Measurements from ENCODE around the gene UBE2E2.

Gene UBE2E2

DNA sequence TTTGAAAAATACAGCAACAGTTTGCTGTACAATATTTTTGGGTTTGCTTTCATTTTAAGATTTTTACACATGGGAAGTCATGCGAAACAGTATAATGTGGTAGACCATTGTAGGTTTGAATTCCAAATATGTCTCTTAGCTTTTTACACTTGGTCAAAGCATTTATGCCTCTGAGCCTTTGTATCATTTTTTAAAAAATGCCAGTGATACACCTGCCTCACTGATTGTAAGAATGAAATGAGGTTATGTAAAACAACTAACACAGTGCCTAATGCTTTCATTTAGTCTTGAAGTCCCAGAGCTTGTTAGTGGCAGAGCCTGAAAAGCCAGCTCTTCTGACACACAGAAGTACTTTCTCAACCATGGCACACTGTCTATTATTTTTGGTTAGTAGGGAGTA, 202.0 kb downstream of the UBE2E2 start:
- Histone ChIP-seq H3K4me1 (ENCODE audit: insufficient read depth, low read length) (peaks cover 29% of the 10 kb centered on the region), H3K27me3 (ENCODE audit: insufficient read depth, low read length) (no peaks in the 10 kb centered on the region), H3K27ac (ENCODE audit: low read length) (no peak overlapping the region), H3K9me3 (ENCODE audit: insufficient read depth, low read depth, low read length) (no peaks in the 10 kb centered on the region), H3K36me3 (ENCODE audit: insufficient read depth, low read depth, low read length) (no peaks in the 10 kb centered on the region), H3K9ac (ENCODE audit: low read depth, low read length) (no peak overlapping the region), H3K4me3 (ENCODE audit: low read length) (no peak overlapping the region)

DNA sequence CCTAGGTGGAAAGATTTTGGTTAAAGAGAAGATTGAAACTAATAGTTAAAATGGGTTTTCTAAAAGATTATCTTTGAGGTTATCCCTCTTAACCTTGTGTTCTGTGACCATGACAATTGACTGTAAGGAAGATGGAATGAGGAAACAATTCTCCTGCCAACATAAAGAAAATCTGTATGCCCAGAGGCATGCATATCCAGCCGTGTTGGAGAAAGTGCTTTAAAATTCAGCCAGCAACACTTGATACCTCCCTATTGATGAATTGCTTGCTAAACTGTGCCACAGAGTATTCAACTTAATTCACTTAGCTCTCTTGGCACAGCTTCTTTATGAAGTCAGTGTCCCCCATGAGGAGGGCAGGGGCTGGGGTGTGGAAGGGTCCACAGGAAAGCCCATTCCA, 203.5 kb downstream of the UBE2E2 start:
- Histone ChIP-seq H3K4me3 (ENCODE audit: low read length) (no peak overlapping the region), H3K9me3 (ENCODE audit: insufficient read depth, low read depth, low read length) (no peaks in the 10 kb centered on the region), H3K27me3 (ENCODE audit: insufficient read depth, low read length) (no peaks in the 10 kb centered on the region), H3K9ac (ENCODE audit: low read depth, low read length) (no peak overlapping the region), H3K4me1 (ENCODE audit: insufficient read depth, low read length) (peaks cover 26% of the 10 kb centered on the region), H3K36me3 (ENCODE audit: insufficient read depth, low read depth, low read length) (no peaks in the 10 kb centered on the region), H3K27ac (ENCODE audit: low read length) (no peak overlapping the region)

DNA sequence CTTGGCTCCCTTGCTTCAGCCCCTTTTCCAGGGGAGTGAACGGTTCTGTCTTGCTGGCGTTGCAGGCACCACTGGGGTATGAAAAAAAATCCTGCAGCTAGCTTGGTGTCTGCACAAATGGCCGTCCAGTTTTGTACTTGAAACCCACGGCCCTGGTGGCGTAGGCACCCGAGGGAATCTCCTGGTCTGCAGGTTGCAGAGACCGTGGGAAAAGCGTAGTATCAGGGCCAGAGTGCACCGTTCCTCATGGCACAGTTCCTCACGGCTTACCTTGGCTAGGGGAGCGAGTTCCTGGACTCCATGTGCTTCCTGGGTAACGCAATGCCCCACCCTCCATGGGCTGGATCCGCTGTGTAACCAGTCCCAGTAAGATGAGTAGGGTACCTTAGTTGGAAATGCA, 214.9 kb downstream of the UBE2E2 start:
- H3K4me3 ChIP-seq (ENCODE audit: low read length) = no peak overlapping the region
- H3K36me3 ChIP-seq (ENCODE audit: insufficient read depth, low read depth, low read length) = no peaks in the 10 kb centered on the region
- no peaks in the 10 kb centered on the region for H3K9me3 ChIP-seq (ENCODE audit: insufficient read depth, low read depth, low read length)
- H3K4me1 ChIP-seq (ENCODE audit: insufficient read depth, low read length) = peaks cover 3% of the 10 kb centered on the region; the same call in 1 of the 2 replicates
- H3K9ac ChIP-seq (ENCODE audit: low read depth, low read length) = no peak overlapping the region
- no peak overlapping the region for H3K27ac ChIP-seq (ENCODE audit: low read length)
- no peaks in the 10 kb centered on the region for H3K27me3 ChIP-seq (ENCODE audit: insufficient read depth, low read length)

DNA sequence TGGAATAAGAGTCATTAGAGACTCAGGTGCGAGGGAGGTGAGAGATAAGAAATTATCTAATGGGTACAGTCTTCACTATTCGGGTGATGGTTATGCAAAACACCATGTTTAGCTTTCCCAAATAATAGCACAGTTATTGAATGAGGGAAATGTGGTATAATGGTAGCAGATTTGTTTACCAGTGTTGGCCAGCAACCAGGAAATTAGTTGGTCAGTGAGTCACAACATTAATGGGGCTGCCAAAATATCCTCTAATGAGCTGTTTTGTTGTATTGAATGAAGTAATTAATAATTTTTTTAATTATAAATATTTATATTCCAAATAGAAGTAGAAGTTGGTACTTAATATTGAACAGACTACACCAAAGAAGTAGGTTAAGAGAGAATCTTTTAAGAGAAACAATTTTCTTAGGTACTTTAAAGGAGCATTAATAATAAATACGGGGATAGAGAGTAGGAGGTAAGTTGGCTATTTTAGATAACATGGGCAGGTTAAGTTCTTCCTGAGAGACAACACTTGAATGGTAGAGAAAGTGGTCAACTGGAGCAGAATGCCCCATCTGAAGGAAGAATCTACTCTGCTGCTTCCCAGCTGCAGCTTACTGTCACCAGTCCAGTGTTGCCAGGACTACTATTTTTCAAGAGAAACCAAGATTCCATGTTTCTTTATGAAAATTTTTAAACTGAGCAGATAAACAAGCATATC, 218.8 kb downstream of the UBE2E2 start:
- no peak overlapping the region for H3K9ac ChIP-seq (ENCODE audit: low read depth, low read length)
- H3K27ac ChIP-seq (ENCODE audit: low read length) = no peak overlapping the region
- no peaks in the 10 kb centered on the region for H3K9me3 ChIP-seq (ENCODE audit: insufficient read depth, low read depth, low read length)
- H3K36me3 ChIP-seq (ENCODE audit: insufficient read depth, low read depth, low read length) = no peaks in the 10 kb centered on the region
- H3K4me1 ChIP-seq (ENCODE audit: insufficient read depth, low read length) = peaks cover 7% of the 10 kb centered on the region; the same call in 1 of the 2 replicates
- no peak overlapping the region for H3K4me3 ChIP-seq (ENCODE audit: low read length)
- no peaks in the 10 kb centered on the region for H3K27me3 ChIP-seq (ENCODE audit: insufficient read depth, low read length)

DNA sequence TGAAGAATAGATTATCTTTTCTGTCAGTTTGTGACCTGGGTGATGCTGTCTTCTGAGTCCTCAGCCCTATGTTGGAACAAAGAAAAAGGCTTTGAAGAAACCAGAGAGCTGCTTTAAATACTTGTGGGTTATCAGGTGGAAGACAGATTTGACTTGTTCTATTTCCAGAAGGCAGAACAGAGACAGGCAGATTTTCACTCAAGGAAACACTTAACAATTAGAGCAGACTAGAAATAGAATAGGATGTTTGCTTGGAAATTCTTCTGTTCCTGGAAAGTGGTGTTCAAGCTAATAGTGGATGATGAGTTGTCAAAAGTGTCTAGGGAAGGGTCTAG, 219.4 kb downstream of the UBE2E2 start:
- Histone ChIP-seq H3K4me1 (ENCODE audit: insufficient read depth, low read length) (peaks cover 7% of the 10 kb centered on the region; the same call in 1 of the 2 replicates), H3K9ac (ENCODE audit: low read depth, low read length) (no peak overlapping the region), H3K27me3 (ENCODE audit: insufficient read depth, low read length) (no peaks in the 10 kb centered on the region), H3K36me3 (ENCODE audit: insufficient read depth, low read depth, low read length) (no peaks in the 10 kb centered on the region), H3K9me3 (ENCODE audit: insufficient read depth, low read depth, low read length) (no peaks in the 10 kb centered on the region), H3K4me3 (ENCODE audit: low read length) (no peak overlapping the region), H3K27ac (ENCODE audit: low read length) (no peak overlapping the region)

DNA sequence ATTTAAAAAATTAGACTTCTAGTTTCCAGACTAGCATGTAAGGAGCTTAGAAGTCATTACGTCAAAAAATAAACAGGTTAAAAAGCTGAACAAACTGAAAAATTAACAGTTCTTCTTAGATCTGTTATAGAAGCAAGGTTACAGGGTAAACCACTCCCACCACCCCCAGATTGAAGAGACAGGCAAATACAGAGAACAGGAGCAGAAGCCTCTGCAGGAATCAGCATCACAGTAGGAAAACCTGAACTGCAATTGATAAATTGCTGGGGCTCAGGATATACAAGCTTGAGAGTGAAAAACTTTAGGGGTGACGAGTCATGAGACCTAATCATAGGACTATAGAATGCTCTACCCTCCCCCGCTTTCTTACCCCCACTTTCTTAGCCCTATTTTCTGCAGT, 222.3 kb downstream of the UBE2E2 start:
- H3K9me3 ChIP-seq (ENCODE audit: insufficient read depth, low read depth, low read length) = no peaks in the 10 kb centered on the region
- H3K4me3 ChIP-seq (ENCODE audit: low read length) = no peak overlapping the region
- no peak overlapping the region; the same call in 1 of the 2 replicates for H3K9ac ChIP-seq (ENCODE audit: low read depth, low read length)
- H3K27ac ChIP-seq (ENCODE audit: low read length) = no peak overlapping the region
- no peaks in the 10 kb centered on the region for H3K27me3 ChIP-seq (ENCODE audit: insufficient read depth, low read length)
- H3K4me1 ChIP-seq (ENCODE audit: insufficient read depth, low read length) = peaks cover 5% of the 10 kb centered on the region; the same call in 1 of the 2 replicates
- no peaks in the 10 kb centered on the region for H3K36me3 ChIP-seq (ENCODE audit: insufficient read depth, low read depth, low read length)

DNA sequence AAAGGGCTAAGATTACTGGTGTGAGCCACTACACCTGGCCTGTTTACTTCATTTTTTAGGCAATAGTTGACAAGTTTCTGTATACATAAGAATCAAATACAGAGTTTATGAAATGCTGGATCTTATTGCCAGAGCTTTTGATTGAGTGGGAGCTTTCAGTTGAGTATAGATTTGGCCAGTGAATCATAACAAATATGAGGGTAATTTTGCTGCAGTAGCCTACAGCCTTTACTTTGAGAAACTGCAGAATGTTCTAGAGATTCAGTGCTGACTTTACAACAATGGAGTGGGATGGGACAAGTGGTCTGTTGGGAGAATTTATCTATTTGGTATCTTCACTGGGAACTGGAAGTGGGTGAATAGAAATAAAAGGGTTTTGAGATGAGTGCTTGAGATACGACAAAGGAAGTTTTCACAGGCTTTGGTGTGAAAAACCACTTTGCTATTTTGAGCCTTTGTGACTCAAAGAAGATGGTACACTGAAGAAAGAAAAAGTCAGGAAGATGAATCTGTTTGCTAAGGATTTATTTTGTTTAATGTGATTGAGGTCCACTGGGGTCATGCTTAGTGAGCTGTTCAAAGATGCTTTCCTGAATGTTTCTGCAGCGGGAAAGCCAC, 227.8 kb downstream of the UBE2E2 start:
- Histone ChIP-seq H3K4me1 (ENCODE audit: insufficient read depth, low read length) (no peaks in the 10 kb centered on the region; the same call in 1 of the 2 replicates), H3K9ac (ENCODE audit: low read depth, low read length) (no peak overlapping the region), H3K4me3 (ENCODE audit: low read length) (no peak overlapping the region), H3K27ac (ENCODE audit: low read length) (no peak overlapping the region), H3K27me3 (ENCODE audit: insufficient read depth, low read length) (no peaks in the 10 kb centered on the region), H3K9me3 (ENCODE audit: insufficient read depth, low read depth, low read length) (no peaks in the 10 kb centered on the region), H3K36me3 (ENCODE audit: insufficient read depth, low read depth, low read length) (no peaks in the 10 kb centered on the region)

DNA sequence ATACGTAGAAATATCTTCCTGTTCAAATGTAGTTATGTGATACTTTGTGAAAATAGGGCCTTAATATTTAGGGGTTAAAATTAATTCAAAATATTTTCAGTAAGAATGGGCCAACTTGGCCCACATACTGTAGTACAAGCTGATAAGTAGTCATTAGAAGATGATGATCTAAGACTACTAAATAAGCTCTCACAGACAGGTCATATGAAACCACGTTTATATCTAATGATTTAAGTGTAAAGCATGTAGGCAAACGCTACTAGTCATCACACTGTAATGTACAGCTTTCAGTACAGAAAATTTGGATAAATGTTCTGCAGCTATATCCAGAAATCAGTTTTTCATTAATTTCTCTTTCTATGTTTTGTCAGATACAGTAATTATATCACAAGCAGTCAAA, 228.6 kb downstream of the UBE2E2 start:
- no peaks in the 10 kb centered on the region for H3K9me3 ChIP-seq (ENCODE audit: insufficient read depth, low read depth, low read length)
- H3K4me1 ChIP-seq (ENCODE audit: insufficient read depth, low read length) = peaks cover 5% of the 10 kb centered on the region
- no peak overlapping the region for H3K9ac ChIP-seq (ENCODE audit: low read depth, low read length)
- no peak overlapping the region for H3K27ac ChIP-seq (ENCODE audit: low read length)
- H3K36me3 ChIP-seq (ENCODE audit: insufficient read depth, low read depth, low read length) = no peaks in the 10 kb centered on the region
- no peak overlapping the region for H3K4me3 ChIP-seq (ENCODE audit: low read length)
- no peaks in the 10 kb centered on the region for H3K27me3 ChIP-seq (ENCODE audit: insufficient read depth, low read length)

DNA sequence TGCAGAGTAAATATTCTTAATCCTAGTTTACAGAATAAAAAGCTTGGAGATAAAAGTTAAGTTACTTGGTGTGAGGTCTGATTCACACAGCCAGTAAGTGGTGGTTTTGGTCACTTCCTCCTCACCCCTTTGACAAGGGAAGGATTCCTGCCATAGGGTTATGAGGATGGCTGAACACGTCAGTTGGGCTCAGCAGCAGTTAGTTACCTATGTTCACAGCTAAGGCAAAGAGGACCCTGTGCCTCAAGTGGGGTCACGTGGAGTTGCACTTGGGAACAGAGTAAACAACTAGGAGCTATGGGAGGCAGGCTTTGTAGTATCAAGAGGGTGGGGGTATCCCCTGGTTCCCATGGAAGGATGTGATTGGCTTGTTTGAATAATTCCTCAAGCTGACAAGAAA, 232.2 kb downstream of the UBE2E2 start:
- no peak overlapping the region for H3K27ac ChIP-seq (ENCODE audit: low read length)

DNA sequence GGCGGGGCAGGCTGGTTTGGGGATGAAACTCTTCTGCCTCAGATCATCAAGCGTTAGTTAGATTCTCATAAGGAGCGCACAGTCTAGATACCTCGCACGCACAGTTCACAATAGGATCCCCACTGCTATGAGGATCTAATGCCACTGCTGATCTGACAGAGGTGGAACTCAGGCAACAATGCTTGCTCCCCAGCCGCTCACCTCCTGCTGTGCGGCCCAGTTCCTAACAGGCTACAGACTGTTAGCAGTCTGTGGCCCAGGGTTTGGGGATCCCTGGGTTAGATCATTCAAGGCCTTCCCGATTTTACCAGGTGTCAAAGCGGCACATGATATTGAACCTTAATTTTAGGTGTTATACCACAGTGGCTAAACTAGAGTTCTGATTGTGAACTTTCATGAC, 232.8 kb downstream of the UBE2E2 start:
- H3K27me3 ChIP-seq (ENCODE audit: insufficient read depth, low read length) = no peaks in the 10 kb centered on the region
- no peaks in the 10 kb centered on the region for H3K9me3 ChIP-seq (ENCODE audit: insufficient read depth, low read depth, low read length)
- H3K9ac ChIP-seq (ENCODE audit: low read depth, low read length) = no peak overlapping the region
- H3K27ac ChIP-seq (ENCODE audit: low read length) = no peak overlapping the region
- peaks cover 13% of the 10 kb centered on the region for H3K4me1 ChIP-seq (ENCODE audit: insufficient read depth, low read length)
- H3K4me3 ChIP-seq (ENCODE audit: low read length) = no peak overlapping the region
- no peaks in the 10 kb centered on the region for H3K36me3 ChIP-seq (ENCODE audit: insufficient read depth, low read depth, low read length)

More for the DNA sequence above, 232.2 kb downstream of the UBE2E2 start:
- Histone ChIP-seq H3K36me3 (ENCODE audit: insufficient read depth, low read depth, low read length) (no peaks in the 10 kb centered on the region), H3K4me1 (ENCODE audit: insufficient read depth, low read length) (peaks cover 13% of the 10 kb centered on the region), H3K27me3 (ENCODE audit: insufficient read depth, low read length) (no peaks in the 10 kb centered on the region), H3K9me3 (ENCODE audit: insufficient read depth, low read depth, low read length) (no peaks in the 10 kb centered on the region), H3K4me3 (ENCODE audit: low read length) (no peak overlapping the region), H3K9ac (ENCODE audit: low read depth, low read length) (no peak overlapping the region)

DNA sequence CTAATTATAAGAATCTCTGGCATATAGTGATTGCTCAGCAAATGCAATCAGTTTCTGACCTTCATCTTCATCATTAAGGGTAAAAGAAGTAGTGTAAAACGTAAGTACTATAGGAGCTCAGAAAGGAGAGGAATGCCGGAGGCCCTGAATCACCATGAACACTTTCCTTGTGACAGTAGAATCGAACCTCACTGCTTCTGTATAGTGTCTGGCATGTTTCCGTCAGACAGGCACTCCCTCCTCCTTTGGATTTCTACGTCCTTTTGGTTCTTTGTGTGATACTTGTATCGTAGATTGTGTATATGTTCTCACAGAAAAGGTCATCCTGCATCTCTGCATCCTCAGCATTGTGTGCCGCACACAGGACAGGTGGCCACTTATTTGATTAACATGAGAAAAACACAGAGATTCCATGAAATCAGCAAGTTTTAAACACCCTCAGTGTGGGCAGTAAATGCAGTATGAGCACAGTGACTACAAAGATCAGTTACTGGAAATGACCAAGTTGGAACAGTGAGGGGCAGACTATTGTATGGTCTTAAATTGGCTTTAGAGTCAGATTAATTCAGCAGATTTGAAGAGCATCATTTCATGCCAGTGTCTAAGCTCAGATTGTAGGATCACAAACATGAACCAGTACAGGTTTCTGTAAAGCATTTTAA, 234.5 kb downstream of the UBE2E2 start:
- Histone ChIP-seq H3K9ac (ENCODE audit: low read depth, low read length) (no peak overlapping the region), H3K4me1 (ENCODE audit: insufficient read depth, low read length) (peaks cover 13% of the 10 kb centered on the region), H3K4me3 (ENCODE audit: low read length) (no peak overlapping the region), H3K27ac (ENCODE audit: low read length) (no peak overlapping the region), H3K27me3 (ENCODE audit: insufficient read depth, low read length) (no peaks in the 10 kb centered on the region), H3K36me3 (ENCODE audit: insufficient read depth, low read depth, low read length) (no peaks in the 10 kb centered on the region), H3K9me3 (ENCODE audit: insufficient read depth, low read depth, low read length) (no peaks in the 10 kb centered on the region)

DNA sequence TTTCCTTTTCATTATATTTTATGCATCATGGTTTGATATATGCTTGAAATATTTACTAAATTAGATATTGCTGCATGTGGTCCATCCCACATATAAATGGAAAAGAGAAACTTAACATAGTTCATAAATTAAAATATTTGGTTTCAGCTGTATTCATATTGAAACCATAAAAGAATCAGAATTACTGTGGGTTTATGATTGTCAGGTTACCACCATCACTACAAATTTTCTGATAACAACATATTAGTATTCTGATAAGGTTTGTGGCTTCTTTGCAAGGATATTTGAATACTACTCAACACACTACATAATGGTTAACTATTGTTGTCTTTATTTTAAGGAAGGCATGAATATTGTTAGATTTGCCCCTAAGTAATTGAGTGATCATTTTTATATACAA, 235.5 kb downstream of the UBE2E2 start:
- H3K9ac ChIP-seq (ENCODE audit: low read depth, low read length) = no peak overlapping the region
- H3K36me3 ChIP-seq (ENCODE audit: insufficient read depth, low read depth, low read length) = no peaks in the 10 kb centered on the region
- peaks cover 17% of the 10 kb centered on the region for H3K4me1 ChIP-seq (ENCODE audit: insufficient read depth, low read length)
- H3K27ac ChIP-seq (ENCODE audit: low read length) = no peak overlapping the region
- H3K27me3 ChIP-seq (ENCODE audit: insufficient read depth, low read length) = no peaks in the 10 kb centered on the region
- no peaks in the 10 kb centered on the region for H3K9me3 ChIP-seq (ENCODE audit: insufficient read depth, low read depth, low read length)
- H3K4me3 ChIP-seq (ENCODE audit: low read length) = no peak overlapping the region

All from iPS-20b (cell line).